Right atrium auricular region (tissue), 2 donors: ENCODE data around the gene STH. TPM values are rescaled to one million over a fixed set of nuclear protein-coding genes. Genes with fewer than 3 reads are reported as not detected.

Source experiments
- DNase-seq: peaks from one replicate; pipeline ENCODE4 v3.0.0-alpha.2; 2019; ENCODE audit warnings: low spot score
- H3K27ac ChIP-seq, 2 donors: fragments of 200-600 bp; sonication (generic); 1 replicate in 1 of 2; 2 replicates in 1 of 2; pipeline ENCODE4 v1.5.1; 2016 to 2019
- H3K27me3 ChIP-seq, 2 donors: fragments of 200-600 bp; sonication (generic); one replicate each; pipeline versions ENCODE4 v1.5.1 to v1.6.0; 2017 to 2019
- H3K36me3 ChIP-seq: fragments of 200-600 bp; sonication (generic); one replicate; pipeline ENCODE4 v1.5.1; 2016
- H3K4me1 ChIP-seq, 2 donors: fragments of 200-600 bp; sonication (generic); one replicate each; pipeline versions ENCODE4 v1.5.1 to v1.6.0; 2017 to 2019
- H3K4me3 ChIP-seq, 2 donors: fragments of 200-600 bp; sonication (generic); 1 replicate in 1 of 2; 2 replicates in 1 of 2; pipeline ENCODE4 v1.5.1; 2017 to 2019; ENCODE audit warnings: mild to moderate bottlenecking in 1 of 2, moderate library complexity in 1 of 2
- H3K9me3 ChIP-seq, 2 donors: fragments of 200-600 bp; sonication (generic); one replicate each; pipeline ENCODE4 v1.5.1; 2019
- CTCF ChIP-seq, 2 donors: fragments of 200-600 bp; sonication (generic); IDR thresholded peaks; one replicate each; pipeline ENCODE4 v1.5.1; 2019; ENCODE audit warnings: antibody characterized with exemption in 2 of 2
- total RNA-seq, 2 donors: library from RNA; depleted of rRNA; stranded (reverse); fragments of >200 nt; gene quantifications; one replicate each; pipeline ENCODE4 v1.1.0, GENCODE V29; 2016

Gene STH
- total RNA-seq, 2 donors from 2014 or later: not detected

DNA sequence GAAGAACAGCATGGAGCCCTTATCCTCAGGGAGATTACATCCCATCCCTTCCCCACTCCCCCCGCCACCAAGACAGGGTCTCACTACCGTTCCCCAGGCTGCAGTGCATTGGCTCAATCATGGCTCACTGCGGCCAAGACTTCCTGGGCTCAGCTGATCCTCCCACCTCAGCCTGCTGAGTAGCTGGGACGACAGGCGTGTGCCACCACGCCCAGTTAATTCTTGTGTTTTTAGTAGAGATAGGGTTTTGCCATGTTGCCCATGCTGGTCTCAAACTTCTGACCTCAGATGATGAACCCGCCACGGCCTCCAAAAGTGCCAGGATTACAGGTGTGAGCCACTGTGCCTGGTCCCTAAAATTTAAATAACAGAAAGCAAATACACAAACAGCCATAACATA lies 48.8 kb downstream of the STH start:
- H3K4me3 ChIP-seq: no peak overlapping the region
- no peaks in the 10 kb centered on the region for H3K9me3 ChIP-seq
- H3K27me3 ChIP-seq: no peaks in the 10 kb centered on the region
- peaks cover 45% of the 10 kb centered on the region for H3K36me3 ChIP-seq
- H3K4me1 ChIP-seq: peaks cover 0 to 25% of the 10 kb centered on the region in 2 donors
- no peak for TF ChIP-seq CTCF (IDR thresholded peaks at IDR 0.05)
- no peak for DNase-seq
- H3K27ac ChIP-seq: no peak overlapping the region

Other genes starting within 250 kb of the STH start
- not detected for gene CRHR1, start 214.9 kb upstream of the STH start, total RNA-seq
- gene SPPL2C, start 154.4 kb upstream of the STH start, total RNA-seq: not detected
- gene MAPT, start 104.7 kb upstream of the STH start, total RNA-seq: 10 to 100 TPM in 1 of 2 donors, 1 to 10 TPM in 1; 7.8 to 23.0 TPM
- 10 to 100 TPM; 26.6 to 29.2 TPM for gene KANSL1, start 194.2 kb downstream of the STH start, total RNA-seq